Measurements from ENCODE around the gene DDR2. TPM values are rescaled to one million over a fixed set of nuclear protein-coding genes. Genes with fewer than 3 reads are reported as not detected.
"Not testable (repeated sequence)": the region's sequence is repeated elsewhere in the genome, so short reads cannot be mapped to it uniquely, and the experiment has no call there.

DDR2 gene
- total RNA-seq, 4 donors from 2014 or later: 15.1 to 36.9 (median 20.0) TPM

DNA sequence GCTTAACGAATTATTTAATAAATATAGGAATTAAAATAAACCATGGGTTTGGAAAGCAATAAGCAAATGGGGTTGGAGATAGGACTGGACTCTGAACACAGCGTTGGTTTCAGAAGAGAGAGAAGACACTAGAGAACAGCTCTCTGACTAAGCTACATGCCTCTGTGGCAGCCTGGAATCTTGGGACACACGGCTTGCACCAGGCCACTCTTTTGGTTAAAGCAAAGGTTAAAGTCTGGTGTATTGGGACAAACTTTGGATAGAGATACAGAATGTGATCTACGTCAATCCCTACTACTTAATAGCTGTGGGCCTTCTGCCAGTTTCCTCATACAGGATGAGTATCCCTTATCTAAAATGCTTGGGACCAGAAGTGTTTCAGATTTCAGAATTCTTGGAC, 108.5 kb downstream of the DDR2 start:
- no peak overlapping the region for H3K4me3 ChIP-seq (ENCODE audit: low read depth, poor library complexity, severe bottlenecking)
- DNase-seq (ENCODE audit: low spot score in 2 of 2): no peak
- 80 to 85% methylated on average over 4 of the region's 4 CpGs for WGBS, 2 donors
- intact Hi-C loops (cut with DNase I; ENCODE audit: low total_unique reads): no loop called here
- TF ChIP-seq, protein P1, sequence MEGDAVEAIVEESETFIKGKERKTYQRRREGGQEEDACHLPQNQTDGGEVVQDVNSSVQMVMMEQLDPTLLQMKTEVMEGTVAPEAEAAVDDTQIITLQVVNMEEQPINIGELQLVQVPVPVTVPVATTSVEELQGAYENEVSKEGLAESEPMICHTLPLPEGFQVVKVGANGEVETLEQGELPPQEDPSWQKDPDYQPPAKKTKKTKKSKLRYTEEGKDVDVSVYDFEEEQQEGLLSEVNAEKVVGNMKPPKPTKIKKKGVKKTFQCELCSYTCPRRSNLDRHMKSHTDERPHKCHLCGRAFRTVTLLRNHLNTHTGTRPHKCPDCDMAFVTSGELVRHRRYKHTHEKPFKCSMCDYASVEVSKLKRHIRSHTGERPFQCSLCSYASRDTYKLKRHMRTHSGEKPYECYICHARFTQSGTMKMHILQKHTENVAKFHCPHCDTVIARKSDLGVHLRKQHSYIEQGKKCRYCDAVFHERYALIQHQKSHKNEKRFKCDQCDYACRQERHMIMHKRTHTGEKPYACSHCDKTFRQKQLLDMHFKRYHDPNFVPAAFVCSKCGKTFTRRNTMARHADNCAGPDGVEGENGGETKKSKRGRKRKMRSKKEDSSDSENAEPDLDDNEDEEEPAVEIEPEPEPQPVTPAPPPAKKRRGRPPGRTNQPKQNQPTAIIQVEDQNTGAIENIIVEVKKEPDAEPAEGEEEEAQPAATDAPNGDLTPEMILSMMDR (IDR thresholded peaks at IDR 0.05): no peak
- no peak for TF ChIP-seq POLR2A (IDR thresholded peaks at IDR 0.05)

DNA sequence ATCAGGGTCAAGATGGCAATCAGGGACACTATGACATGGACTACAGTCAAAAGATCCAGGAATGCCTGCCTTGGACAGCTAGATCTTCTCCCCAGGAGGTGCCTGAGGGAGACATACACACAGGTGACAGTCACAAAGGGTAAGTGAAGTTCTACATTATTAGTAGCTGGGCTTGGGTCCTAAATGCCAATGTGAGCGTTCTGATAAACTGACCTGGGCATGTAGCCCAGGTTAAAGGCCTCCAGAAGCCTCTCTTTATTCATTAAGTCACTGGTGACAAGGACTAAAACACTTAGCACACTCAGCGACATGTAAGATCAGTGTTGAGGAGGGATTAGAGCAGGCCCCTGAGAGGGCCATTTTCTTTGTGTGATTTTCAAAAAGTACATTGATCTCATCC, 109.3 kb downstream of the DDR2 start:
- DNase-seq (ENCODE audit: low spot score in 2 of 2): no peak
- WGBS, 2 donors: 93 to 95% methylated on average over 2 of the region's 2 CpGs
- H3K4me3 ChIP-seq (ENCODE audit: low read depth, poor library complexity, severe bottlenecking): no peak overlapping the region
- TF ChIP-seq POLR2A (IDR thresholded peaks at IDR 0.05): no peak
- TF ChIP-seq, protein P1 (IDR thresholded peaks at IDR 0.05): no peak
- intact Hi-C loops (cut with DNase I; ENCODE audit: low total_unique reads): no loop called here

DNA sequence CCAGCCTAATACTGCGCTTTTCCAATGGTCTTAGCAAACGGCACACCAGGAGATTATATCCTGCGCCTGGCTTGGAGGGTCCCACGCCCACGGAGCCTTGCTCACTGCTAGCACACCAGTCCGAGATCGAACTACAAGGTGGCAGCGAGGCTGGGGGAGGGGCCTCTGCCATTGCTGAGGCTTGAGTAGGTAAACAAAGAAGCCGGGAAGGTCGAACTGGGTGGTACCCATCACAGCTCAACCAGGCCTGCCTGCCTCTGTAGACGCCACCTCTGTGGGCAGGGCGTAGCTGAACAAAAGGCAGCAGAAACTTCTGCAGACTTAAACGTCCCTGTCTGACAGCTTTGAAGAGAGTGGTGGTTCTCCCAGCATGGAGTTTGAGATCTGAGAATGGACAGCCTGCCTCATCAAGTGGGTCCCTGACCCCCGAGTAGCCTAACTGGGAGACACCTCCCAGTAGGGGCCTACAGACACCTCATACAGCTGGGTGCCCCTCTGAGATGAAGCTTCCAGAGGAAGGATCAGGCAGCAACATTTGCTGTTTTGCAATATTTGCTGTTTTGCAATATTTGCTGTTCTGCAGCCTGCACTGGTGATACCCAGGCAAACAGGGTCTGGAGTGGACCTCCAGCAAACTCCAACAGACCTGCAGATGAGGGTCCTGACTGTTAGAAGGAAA, 114.1 kb downstream of the DDR2 start:
- intact Hi-C loops (cut with DNase I; ENCODE audit: low total_unique reads); DNase-seq (ENCODE audit: low spot score in 2 of 2); H3K4me3 ChIP-seq (ENCODE audit: low read depth, poor library complexity, severe bottlenecking): not testable (repeated sequence)
- WGBS, 2 donors: 94 to 95% methylated on average over 13 of the region's 14 CpGs

- DNase-seq (ENCODE audit: low spot score in 2 of 2): no peak
- no peak for TF ChIP-seq POLR2A (IDR thresholded peaks at IDR 0.05)
- TF ChIP-seq, protein P1 (IDR thresholded peaks at IDR 0.05): no peak
- no peak overlapping the region for H3K4me3 ChIP-seq (ENCODE audit: low read depth, poor library complexity, severe bottlenecking)
- intact Hi-C loops (cut with DNase I; ENCODE audit: low total_unique reads): no loop called here
- 85 to 86% methylated on average over 1 of the region's 1 CpG for WGBS, 2 donors
These were observed 120.9 kb downstream of the DDR2 start for GRCh38 chr1:162753001-162753658.

GRCh38 chr1:162753998-162754585, 121.8 kb downstream of the DDR2 start:
- intact Hi-C loops (cut with DNase I; ENCODE audit: low total_unique reads): no loop called here
- 92% methylated on average over 1 of the region's 1 CpG for WGBS, 2 donors
- TF ChIP-seq, protein P1 (IDR thresholded peaks at IDR 0.05): no peak
- TF ChIP-seq POLR2A (IDR thresholded peaks at IDR 0.05): no peak
- no peak overlapping the region for H3K4me3 ChIP-seq (ENCODE audit: low read depth, poor library complexity, severe bottlenecking)
- no peak for DNase-seq (ENCODE audit: low spot score in 2 of 2)

DNA sequence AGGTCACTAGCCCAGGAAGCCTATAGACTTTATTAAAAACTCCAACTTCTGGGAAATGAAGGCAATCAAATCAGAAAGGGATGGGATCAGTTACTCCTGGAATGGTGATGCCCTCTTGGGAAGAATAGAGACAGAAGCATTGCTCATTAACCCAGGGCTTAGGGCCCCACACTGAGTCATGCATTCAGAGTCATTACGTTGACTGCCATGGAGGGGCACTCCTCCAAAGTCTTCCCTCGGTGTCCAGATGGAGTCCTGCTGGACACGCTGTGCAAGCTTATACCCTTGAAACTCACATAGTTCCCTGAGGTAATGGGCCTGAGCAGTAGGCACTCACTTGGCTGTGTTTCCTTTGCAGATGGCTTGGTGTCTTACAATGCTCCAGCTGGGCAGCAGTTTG, 123.0 kb downstream of the DDR2 start:
- 82 to 86% methylated on average over 3 of the region's 3 CpGs for WGBS, 2 donors
- no peak for DNase-seq (ENCODE audit: low spot score in 2 of 2)
- no peak overlapping the region for H3K4me3 ChIP-seq (ENCODE audit: low read depth, poor library complexity, severe bottlenecking)
- TF ChIP-seq POLR2A (IDR thresholded peaks at IDR 0.05): no peak
- TF ChIP-seq, protein P1 (IDR thresholded peaks at IDR 0.05): no peak
- intact Hi-C loops (cut with DNase I; ENCODE audit: low total_unique reads): no loop called here

Measured in lower leg skin (tissue), 4 donors.